ENCODE data around the gene PLXNA4. TPM values are rescaled to one million over a fixed set of nuclear protein-coding genes. Genes with fewer than 3 reads are reported as not detected.

The PLXNA4 gene
- total and polyA plus RNA-seq, 9 of the 15 experiments (the other 6 are each of a cell fraction or from before 2014, with no cell fraction given), result under 0.01 to 0.09 TPM; not detected in 7

DNA sequence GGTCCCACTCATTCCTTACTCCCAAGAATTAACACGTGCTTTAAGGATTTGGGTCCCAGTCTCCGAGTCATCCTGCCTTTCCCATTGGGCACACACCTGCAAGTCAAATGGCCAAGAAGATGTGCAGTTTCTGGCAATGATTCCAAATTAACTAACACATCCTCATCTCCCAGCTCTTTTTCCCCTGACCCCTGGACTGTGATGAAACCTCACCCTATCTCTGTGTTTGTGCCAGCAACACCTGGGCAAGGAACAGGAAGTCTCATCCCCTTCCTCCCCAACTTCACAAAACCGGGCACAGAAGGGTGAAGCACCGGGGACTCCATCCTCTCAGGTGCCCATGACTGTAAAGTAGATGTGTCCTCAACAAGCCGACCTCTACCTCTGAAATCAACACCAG is 54.8 kb downstream of the PLXNA4 start:
- TF ChIP-seq, protein P1, sequence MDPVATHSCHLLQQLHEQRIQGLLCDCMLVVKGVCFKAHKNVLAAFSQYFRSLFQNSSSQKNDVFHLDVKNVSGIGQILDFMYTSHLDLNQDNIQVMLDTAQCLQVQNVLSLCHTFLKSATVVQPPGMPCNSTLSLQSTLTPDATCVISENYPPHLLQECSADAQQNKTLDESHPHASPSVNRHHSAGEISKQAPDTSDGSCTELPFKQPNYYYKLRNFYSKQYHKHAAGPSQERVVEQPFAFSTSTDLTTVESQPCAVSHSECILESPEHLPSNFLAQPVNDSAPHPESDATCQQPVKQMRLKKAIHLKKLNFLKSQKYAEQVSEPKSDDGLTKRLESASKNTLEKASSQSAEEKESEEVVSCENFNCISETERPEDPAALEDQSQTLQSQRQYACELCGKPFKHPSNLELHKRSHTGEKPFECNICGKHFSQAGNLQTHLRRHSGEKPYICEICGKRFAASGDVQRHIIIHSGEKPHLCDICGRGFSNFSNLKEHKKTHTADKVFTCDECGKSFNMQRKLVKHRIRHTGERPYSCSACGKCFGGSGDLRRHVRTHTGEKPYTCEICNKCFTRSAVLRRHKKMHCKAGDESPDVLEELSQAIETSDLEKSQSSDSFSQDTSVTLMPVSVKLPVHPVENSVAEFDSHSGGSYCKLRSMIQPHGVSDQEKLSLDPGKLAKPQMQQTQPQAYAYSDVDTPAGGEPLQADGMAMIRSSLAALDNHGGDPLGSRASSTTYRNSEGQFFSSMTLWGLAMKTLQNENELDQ (CRISPR knock-in tag; IDR thresholded peaks at IDR 0.05; ENCODE audit: borderline replicate concordance), result no peak
- TF ChIP-seq MYC (IDR thresholded peaks at IDR 0.05; ENCODE audit: low read depth, low read length) (no peak), MYC (CRISPR knock-in tag; IDR thresholded peaks at IDR 0.05; ENCODE audit: borderline replicate concordance, low read depth) (no peak), RNF2 (IDR thresholded peaks at IDR 0.05) (no peak), ZNF175 (CRISPR knock-in tag; IDR thresholded peaks at IDR 0.05; ENCODE audit: low read depth) (no peak), SMAD2 (IDR thresholded peaks at IDR 0.05; ENCODE audit: low read depth, low read length) (no peak), NONO (IDR thresholded peaks at IDR 0.05; ENCODE audit: low read depth in 2 of 2, low read length in 1 of 2) (no peak), HLTF (IDR thresholded peaks at IDR 0.05) (no peak), SMAD3 (CRISPR knock-in tag; conservative IDR thresholded peaks at IDR 0.05) (no peak), HDAC2 (IDR thresholded peaks at IDR 0.05) (no peak)
- TF ChIP-seq, protein P2, sequence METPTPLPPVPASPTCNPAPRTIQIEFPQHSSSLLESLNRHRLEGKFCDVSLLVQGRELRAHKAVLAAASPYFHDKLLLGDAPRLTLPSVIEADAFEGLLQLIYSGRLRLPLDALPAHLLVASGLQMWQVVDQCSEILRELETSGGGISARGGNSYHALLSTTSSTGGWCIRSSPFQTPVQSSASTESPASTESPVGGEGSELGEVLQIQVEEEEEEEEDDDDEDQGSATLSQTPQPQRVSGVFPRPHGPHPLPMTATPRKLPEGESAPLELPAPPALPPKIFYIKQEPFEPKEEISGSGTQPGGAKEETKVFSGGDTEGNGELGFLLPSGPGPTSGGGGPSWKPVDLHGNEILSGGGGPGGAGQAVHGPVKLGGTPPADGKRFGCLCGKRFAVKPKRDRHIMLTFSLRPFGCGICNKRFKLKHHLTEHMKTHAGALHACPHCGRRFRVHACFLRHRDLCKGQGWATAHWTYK (CRISPR knock-in tag; IDR thresholded peaks at IDR 0.05), result no peak
- H3K4me1 ChIP-seq (replicated peaks in 1 of 2; ENCODE audit: control insufficient read depth in 2 of 2, insufficient read depth in 2 of 2, low read length in 2 of 2), result no peaks in the 10 kb centered on the region
- H3K79me2 ChIP-seq (ENCODE audit: control insufficient read depth, insufficient read depth, low read length), result no peaks in the 10 kb centered on the region
- H3K4me2 ChIP-seq (ENCODE audit: insufficient read depth, low read length), result no peak overlapping the region
- intact Hi-C loops (cut with micrococcal nuclease), result no loop called here
- in situ Hi-C loops (cut with MboI), result no loop called here
- no peak overlapping the region for H3K4me3 ChIP-seq
- CTCF ChIA-PET (ENCODE audit: low intra/inter-chr PET ratio), result no interaction called here
- no peak for ATAC-seq
- BruUV-seq (replicated peaks), result no TSS peak
- no peak for FAIRE-seq
- POLR2A ChIA-PET, result interaction anchor here (1.3 kb wide), 1 partner anchor 10 kb away, joined by 5 read pairs; no protein-coding TSS in a partner anchor
- H4K20me1 ChIP-seq (replicated peaks; ENCODE audit: control insufficient read depth, insufficient read depth, low read length), result peaks cover 3% of the 10 kb centered on the region
- no peak overlapping the region for H3K27ac ChIP-seq (ENCODE audit: extremely low read depth, low read depth, low read length)
- no peak overlapping the region for H3K9ac ChIP-seq (ENCODE audit: insufficient read depth in 1 of 2, low read depth in 2 of 2, low read length in 2 of 2)
- H3K9me3 ChIP-seq (replicated peaks; ENCODE audit: control insufficient read depth, insufficient read depth, low read depth, low read length), result no peaks in the 10 kb centered on the region
- no peak for DNase-seq (ENCODE audit: extremely low read depth in 1 of 4, low spot score in 3 of 4)
- H3K27me3 ChIP-seq (ENCODE audit: control insufficient read depth in 2 of 2, insufficient read depth in 2 of 2, low read length in 2 of 2), result peaks cover 0 to 8% of the 10 kb centered on the region in 2 experiments; a peak in 1 of 5 replicates
- WGBS (ENCODE audit: insufficient coverage, low coverage, missing lambda C conversion rate), result 3% methylated on average over 5 of the region's 5 CpGs
- H3K9me1 ChIP-seq (ENCODE audit: control insufficient read depth, insufficient read depth, low read length), result no peaks in the 10 kb centered on the region
- H3K36me3 ChIP-seq (ENCODE audit: control insufficient read depth, insufficient read depth, low read length), result no peaks in the 10 kb centered on the region
- no peak overlapping the region for H2AFZ ChIP-seq (ENCODE audit: low read depth, low read length)
